ENCODE data around the gene TFB1M. TPM values are rescaled to one million over a fixed set of nuclear protein-coding genes. Genes with fewer than 3 reads are reported as not detected.
"Not testable (repeated sequence)": the region's sequence is repeated elsewhere in the genome, so short reads cannot be mapped to it uniquely, and the experiment has no call there.

The TFB1M gene
- total RNA-seq (ENCODE audit: low replicate concordance), result 20.0 and 22.6 TPM in 2 replicates

GRCh38 chr6:155314092-155314772 is at the start of gene TFB1M:
Gene TFB1M (minus strand): TSS chr6:155314484. CDS start chr6:155314428, 56 bp downstream.
- no peak for TF ChIP-seq CTCF (IDR thresholded peaks at IDR 0.05; ENCODE audit: insufficient read depth, low read length)
- peak; percentile 99 for DNase-seq (ENCODE audit: low read depth)
- H3K4me3 ChIP-seq (ENCODE audit: low read depth, low read length), result peak within 1 kb of the TSS; percentile 97

GRCh38 chr6:155364021-155364420 is 49.7 kb upstream of the TFB1M start:
- not testable (repeated sequence) for DNase-seq (ENCODE audit: low read depth); H3K4me3 ChIP-seq (ENCODE audit: low read depth, low read length)

- not testable (repeated sequence) for H3K4me3 ChIP-seq (ENCODE audit: low read depth, low read length); DNase-seq (ENCODE audit: low read depth)
Measured at GRCh38 chr6:155362968-155363632, 48.8 kb upstream of the TFB1M start.

- no peak for TF ChIP-seq CTCF (IDR thresholded peaks at IDR 0.05; ENCODE audit: insufficient read depth, low read length)
- no peak overlapping the region for H3K4me3 ChIP-seq (ENCODE audit: low read depth, low read length)
- no peak for DNase-seq (ENCODE audit: low read depth)
Measured at GRCh38 chr6:155354167-155354566, 39.9 kb upstream of the TFB1M start.

- DNase-seq (ENCODE audit: low read depth), result peak; percentile 81
- no peak for TF ChIP-seq CTCF (IDR thresholded peaks at IDR 0.05; ENCODE audit: insufficient read depth, low read length)
- no peak overlapping the region for H3K4me3 ChIP-seq (ENCODE audit: low read depth, low read length)
Measured at GRCh38 chr6:155352811-155353210, 38.5 kb upstream of the TFB1M start.

- no peak overlapping the region for H3K4me3 ChIP-seq (ENCODE audit: low read depth, low read length)
- DNase-seq (ENCODE audit: low read depth), result no peak
Measured at GRCh38 chr6:155352130-155352420, 37.8 kb upstream of the TFB1M start.

GRCh38 chr6:155351273-155352129 is 37.2 kb upstream of the TFB1M start:
- no peak for DNase-seq (ENCODE audit: low read depth)
- TF ChIP-seq CTCF (IDR thresholded peaks at IDR 0.05; ENCODE audit: insufficient read depth, low read length), result no peak
- H3K4me3 ChIP-seq (ENCODE audit: low read depth, low read length), result no peak overlapping the region

More at GRCh38 chr6:155352130-155352420, 37.8 kb upstream of the TFB1M start:
- TF ChIP-seq CTCF (IDR thresholded peaks at IDR 0.05; ENCODE audit: insufficient read depth, low read length), result no peak
